ENCODE measurements around the gene TMEM253. TPM values are rescaled to one million over a fixed set of nuclear protein-coding genes. Genes with fewer than 3 reads are reported as not detected.

Gene TMEM253
- total and polyA plus RNA-seq, 2 experiments from 2014 or later, result 0.59 to 0.95 TPM

- no peak overlapping the region for H3K4me3 ChIP-seq
- ATAC-seq (peak; percentile 74), DNase-seq (ENCODE audit: low spot score) (peak; percentile 26)
- H3K36me3 Mint-ChIP-seq (ENCODE audit: low read depth), result no peaks in the 10 kb centered on the region
- H3K9me2 ChIP-seq (ENCODE audit: insufficient read depth), result no peaks in the 10 kb centered on the region
- no peak overlapping the region for H3K27ac ChIP-seq (ENCODE audit: low read depth)
- no peaks in the 10 kb centered on the region for H4K20me1 ChIP-seq (replicated peaks; ENCODE audit: insufficient read depth)
- peaks cover 5% of the 10 kb centered on the region for H3K27me3 Mint-ChIP-seq (ENCODE audit: insufficient read depth, low read depth, poor library complexity)
- no peaks in the 10 kb centered on the region for H3K27me3 ChIP-seq (ENCODE audit: insufficient read depth)
- H3K4me1 Mint-ChIP-seq, result peaks cover 10% of the 10 kb centered on the region; the same call in 2 of the 3 replicates
- no peaks in the 10 kb centered on the region for H3K9me3 Mint-ChIP-seq
- peak overlapping the region; percentile 85 for H2AFZ ChIP-seq
- H3F3A ChIP-seq (replicated peaks; ENCODE audit: low read depth), result no peaks in the 10 kb centered on the region
- TF ChIP-seq ZNF462 (CRISPR knock-in tag; IDR thresholded peaks at IDR 0.05), result no peak
- TF ChIP-seq CREB1 (CRISPR knock-in tag; IDR thresholded peaks at IDR 0.05; ENCODE audit: low read depth), result no peak
- no peak for TF ChIP-seq STAT1 (IDR thresholded peaks at IDR 0.05; ENCODE audit: unreplicated experiment)
- TF ChIP-seq JUNB (IDR thresholded peaks at IDR 0.05; ENCODE audit: unreplicated experiment), result no peak
- no peak for TF ChIP-seq NANOG (IDR thresholded peaks at IDR 0.05; ENCODE audit: borderline replicate concordance)
- no peak for TF ChIP-seq POLR2AphosphoS5 (IDR thresholded peaks at IDR 0.05; ENCODE audit: low read depth)
- no peak for TF ChIP-seq ETS1 (IDR thresholded peaks at IDR 0.05)
- no peak for TF ChIP-seq ZNF331 (CRISPR knock-in tag; IDR thresholded peaks at IDR 0.05; ENCODE audit: low read depth)
- no peak for TF ChIP-seq ZNF114 (CRISPR knock-in tag; IDR thresholded peaks at IDR 0.05)
- H3K27ac Mint-ChIP-seq, result no peak overlapping the region
- H3K36me3 ChIP-seq (ENCODE audit: insufficient read depth), result no peaks in the 10 kb centered on the region
- peaks cover 6% of the 10 kb centered on the region; the same call in 1 of the 2 replicates for H3K4me1 ChIP-seq (ENCODE audit: insufficient read depth)
- H3K4me3 Mint-ChIP-seq, result no peak overlapping the region
- no peaks in the 10 kb centered on the region for H3K79me2 ChIP-seq (replicated peaks; ENCODE audit: insufficient read depth)
- H3K4me2 ChIP-seq, result no peak overlapping the region
These were observed 45.3 kb upstream of the TMEM253 start for GRCh38 chr14:21055432-21056117.

Measured in GM23338 (cell line).